Embryonic facial prominence (tissue), 1 donor: Measurements from ENCODE around the gene DIDO1.

Experiments
- DNase-seq: peaks from one replicate; pipeline ENCODE4 v3.0.0-alpha.2; 2016; ENCODE audit errors: extremely low spot score

The DIDO1 gene

DNA sequence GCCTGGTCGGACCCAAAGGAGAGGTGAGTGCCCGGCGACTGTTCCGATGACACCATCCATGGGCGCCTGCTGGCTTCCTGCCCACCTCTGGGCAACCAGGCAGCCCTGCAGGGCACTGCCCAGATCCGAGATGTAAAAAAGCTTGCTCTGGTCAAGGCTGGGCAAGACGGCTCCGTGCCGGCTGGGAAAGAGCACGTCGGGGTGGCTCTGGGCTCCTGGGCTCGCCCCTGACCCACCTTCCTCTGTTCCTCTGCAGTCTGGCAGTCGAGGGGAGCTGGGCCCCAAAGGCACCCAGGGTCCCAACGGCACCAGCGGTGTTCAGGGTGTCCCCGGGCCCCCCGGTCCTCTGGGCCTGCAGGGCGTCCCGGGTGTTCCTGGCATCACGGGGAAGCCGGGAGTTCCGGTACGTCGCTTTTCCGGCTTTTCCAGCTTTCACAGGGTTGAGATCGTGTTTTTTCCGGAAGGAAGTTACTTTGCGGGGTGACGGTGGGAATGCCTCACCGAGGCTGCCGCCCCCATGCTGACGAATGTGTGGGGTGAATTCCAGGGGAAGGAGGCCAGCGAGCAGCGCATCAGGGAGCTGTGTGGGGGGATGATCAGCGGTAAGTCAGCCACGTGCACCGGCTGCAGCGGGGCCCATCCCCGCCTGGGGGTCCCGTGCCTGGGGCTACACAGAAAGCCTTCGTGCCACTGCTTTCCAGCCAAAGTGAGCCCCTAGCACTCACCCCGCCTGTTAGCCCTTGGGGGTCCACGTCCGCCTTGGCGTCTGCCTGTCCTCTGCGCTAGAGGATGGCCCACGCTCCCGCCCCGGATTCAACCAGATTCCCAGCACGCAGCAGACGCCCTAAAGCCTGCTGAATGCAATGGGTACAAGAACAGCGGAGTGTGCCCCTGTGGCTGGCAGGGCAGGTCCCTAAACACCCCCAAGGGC is 90.1 kb downstream of the DIDO1 start:
- no peak for DNase-seq

DNA sequence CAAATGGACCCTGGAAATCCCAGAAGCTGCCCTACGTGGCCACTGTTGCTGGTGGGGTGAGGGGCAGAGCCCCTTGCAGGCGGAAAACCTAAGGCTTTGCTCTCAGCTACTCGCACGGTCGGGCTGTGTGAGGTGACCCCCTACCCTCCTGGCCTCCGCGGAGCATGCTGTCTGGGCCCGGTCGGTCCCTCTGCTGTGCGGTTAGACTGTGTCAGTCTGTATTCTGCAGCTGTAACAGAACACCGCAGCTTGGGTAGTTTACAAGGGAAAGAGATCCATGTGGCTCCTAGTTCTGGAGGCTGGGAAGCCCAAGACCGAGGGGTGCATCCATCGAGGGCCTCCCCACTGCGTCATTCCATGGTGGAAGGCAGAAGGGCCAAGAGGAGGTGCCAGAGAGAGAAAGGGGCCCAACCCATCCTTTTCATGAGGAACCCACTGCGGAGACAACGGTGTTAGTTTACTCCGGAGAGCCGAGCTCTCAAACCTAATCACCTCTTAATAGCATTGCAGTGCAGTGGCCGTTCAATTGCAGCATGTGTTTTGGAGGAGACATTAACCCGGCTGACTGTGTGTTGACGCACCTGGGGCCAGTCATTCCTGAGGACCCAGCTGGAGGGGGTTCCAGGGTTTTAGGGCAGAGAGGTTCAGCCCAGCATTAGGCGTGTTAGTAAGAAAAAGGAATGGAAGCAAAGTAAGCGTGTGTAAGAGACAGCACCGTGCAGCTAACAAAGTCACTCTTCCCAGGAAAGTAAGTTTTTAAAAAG is 91.2 kb downstream of the DIDO1 start:
- no peak for DNase-seq

- DNase-seq = no peak
Observed at GRCh38 chr20:62832951-62833391, 93.3 kb downstream of the DIDO1 start.

GRCh38 chr20:62832212-62832922 is 93.9 kb downstream of the DIDO1 start:
- no peak for DNase-seq

DNA sequence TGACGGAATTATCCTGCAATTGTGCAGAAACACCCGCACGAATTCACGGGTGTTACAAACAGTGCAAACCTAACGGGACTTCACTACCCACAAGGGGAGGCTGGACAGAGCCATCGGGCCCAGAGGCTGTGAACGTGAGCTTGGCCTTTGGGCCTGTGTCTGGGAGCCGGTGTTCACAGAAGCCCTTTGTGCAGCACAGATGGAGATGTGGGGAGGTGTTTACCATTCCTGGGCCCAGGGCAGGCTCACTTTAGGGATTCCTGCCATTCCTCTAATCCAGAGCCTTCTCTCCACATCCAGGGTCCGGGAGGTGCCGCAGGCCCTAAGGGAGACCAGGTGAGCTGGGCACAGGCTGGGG is 94.5 kb downstream of the DIDO1 start:
- DNase-seq = no peak

- DNase-seq = no peak
Observed at GRCh38 chr20:62831361-62831788, 94.9 kb downstream of the DIDO1 start.

DNA sequence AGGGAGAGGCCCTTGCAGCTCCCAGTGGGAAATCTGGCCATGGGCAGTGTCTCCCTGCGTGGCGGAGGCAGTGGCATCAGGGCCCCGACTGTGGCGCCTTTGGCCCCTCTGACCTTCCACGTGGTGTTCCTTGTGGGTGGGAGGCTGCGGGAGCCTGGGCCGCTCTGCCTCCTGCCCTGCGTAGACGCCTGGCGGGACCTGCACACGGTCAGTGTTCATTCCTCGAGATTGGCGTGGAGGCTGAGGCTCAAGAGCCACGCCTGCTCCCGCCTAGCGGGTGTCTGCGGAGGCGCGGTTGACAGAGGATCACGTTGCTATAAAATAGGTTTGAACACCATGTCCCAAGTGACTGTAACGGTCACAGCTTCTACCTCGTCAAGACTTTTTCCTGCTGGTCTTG is 95.5 kb downstream of the DIDO1 start:
- no peak for DNase-seq

GRCh38 chr20:62830251-62830650 is 96.1 kb downstream of the DIDO1 start:
- DNase-seq = no peak

- DNase-seq = no peak
Observed at GRCh38 chr20:62829231-62830230, 96.8 kb downstream of the DIDO1 start.

- DNase-seq = no peak
Observed at GRCh38 chr20:62828511-62829230, 97.6 kb downstream of the DIDO1 start.

DNA sequence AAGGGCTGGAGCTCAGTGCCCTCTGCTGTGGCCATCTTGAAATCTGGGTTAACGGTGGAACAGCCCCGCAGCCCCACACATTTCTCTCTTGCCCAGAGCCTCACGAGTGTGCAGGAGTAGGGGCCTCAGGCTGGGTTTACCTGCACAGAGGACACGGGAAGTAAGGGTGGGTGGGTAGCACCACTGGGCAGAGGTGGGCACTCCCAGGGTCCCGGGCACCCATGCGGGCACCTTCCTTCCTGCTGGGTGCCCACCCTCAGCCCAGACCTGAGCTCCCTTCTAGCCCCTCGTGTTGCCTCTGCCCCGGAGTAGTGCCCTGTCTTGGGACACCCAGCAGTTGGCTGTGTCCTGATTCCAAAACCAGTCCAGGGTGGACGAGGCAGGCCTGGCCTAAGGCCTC is 98.3 kb downstream of the DIDO1 start:
- no peak for DNase-seq
